ENCODE results near the gene HTRA3.

HTRA3 gene

DNA sequence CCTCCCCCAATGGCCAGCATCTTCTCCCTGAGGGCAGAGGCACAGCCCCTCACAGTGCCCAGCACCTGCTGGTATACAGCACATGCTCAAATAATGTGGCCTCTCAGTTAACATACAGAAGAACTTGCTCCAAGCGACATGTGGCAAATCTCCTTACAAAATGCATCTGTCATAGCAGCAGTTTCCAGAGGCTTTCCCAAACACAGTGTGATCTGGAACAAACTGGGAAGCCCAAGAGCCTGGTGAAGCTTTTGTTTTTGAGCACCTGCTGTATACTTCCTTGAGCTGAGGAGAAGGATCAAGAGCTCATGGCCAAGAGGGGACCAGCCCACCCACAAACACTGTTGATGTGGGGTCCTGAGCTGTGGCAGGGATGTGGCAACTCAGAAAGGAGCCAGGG lies 34.8 kb upstream of the HTRA3 start:
- DNase-seq (ENCODE audit: low spot score) = no peak

DNA sequence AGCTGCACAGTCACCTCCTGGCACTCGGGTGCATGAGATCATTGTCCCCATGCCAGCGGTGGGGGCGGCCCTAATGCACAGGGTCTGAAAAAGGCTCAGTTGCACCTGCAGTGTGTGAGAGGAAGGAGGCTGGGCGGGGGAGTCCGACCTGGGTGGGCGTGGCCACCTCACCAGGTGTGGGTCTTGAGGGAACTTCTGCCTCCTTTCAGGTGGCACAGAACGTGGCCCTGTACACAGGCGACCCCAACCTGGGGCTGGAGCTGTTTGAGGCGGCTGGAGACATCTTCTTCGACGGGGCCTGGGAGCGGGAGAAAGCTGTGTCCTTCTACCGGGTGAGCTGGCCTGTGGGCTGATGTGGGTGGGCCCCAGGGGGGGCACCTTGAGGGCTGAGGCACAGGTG lies 34.3 kb upstream of the HTRA3 start:
- DNase-seq (ENCODE audit: low spot score) = no peak

DNA sequence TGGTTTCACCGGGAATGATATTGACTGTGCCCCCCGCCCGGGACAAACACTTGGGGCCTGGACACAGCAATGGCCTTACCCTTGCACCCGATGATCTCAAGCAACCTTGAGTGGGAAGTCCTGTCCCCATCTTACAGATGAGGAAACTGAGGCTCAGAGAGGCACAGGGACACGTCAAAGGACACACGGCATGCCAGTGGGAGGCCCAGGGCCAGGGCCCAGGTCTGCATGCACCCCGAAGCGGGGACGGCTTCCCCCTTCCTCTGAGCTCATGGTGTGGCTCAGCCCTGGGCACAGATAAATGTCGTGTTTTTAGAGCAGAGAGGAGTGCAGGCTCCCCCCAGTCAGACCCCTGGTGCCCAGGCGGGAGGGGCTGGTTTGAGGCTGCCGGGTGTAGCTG lies 33.9 kb upstream of the HTRA3 start:
- DNase-seq (ENCODE audit: low spot score) = no peak

DNA sequence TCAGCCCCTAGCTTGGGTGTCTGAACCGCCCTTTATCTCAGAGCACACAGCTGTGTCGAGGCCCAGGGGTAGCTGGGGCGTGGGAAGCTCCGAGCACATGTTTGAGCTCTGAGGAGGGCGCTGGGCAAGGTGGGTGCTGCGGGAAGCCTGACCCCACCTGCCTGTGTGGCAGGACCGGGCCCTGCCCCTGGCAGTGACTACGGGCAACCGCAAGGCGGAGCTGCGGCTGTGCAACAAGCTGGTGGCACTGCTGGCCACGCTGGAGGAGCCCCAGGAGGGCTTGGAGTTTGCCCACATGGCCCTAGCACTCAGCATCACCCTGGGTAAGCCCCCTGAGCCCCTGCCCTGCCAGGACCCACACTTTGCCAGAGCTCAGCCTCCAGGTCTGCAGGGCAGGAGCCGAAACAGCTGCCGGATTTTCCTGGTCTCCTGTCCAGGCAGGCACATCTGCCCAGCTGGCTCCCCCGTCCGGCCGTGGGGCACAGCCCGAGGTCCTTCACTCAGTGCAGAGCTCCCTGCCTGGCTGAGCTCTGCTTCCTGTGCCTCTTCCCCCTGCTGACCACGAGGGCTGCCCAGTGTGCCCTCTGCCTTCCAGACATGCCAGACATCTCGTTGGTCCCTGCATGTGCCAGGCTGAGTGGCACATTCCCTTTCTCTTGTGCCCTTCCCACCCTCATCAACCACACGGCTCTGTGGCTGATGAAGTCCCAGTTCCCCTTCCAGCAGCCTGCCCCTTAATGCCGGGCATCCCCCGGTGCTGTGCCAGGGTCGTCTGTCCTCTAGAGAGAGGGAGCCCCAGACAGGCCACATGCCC lies 33.2 kb upstream of the HTRA3 start:
- DNase-seq (ENCODE audit: low spot score) = no peak

DNA sequence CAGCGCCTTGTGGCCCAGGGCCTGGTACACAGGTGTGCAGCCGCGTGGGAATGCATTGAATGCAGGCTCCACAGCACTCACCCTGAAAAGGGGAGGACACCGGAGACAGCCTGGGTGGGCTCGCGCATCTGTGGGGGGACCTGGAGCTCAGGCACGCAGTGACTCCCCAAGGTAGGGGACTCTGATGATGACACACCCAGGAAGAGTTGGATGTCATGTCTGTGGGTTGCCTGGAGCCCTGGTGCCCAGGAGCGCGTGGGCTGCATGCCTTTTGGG lies 32.7 kb upstream of the HTRA3 start:
- no peak for DNase-seq (ENCODE audit: low spot score)

DNA sequence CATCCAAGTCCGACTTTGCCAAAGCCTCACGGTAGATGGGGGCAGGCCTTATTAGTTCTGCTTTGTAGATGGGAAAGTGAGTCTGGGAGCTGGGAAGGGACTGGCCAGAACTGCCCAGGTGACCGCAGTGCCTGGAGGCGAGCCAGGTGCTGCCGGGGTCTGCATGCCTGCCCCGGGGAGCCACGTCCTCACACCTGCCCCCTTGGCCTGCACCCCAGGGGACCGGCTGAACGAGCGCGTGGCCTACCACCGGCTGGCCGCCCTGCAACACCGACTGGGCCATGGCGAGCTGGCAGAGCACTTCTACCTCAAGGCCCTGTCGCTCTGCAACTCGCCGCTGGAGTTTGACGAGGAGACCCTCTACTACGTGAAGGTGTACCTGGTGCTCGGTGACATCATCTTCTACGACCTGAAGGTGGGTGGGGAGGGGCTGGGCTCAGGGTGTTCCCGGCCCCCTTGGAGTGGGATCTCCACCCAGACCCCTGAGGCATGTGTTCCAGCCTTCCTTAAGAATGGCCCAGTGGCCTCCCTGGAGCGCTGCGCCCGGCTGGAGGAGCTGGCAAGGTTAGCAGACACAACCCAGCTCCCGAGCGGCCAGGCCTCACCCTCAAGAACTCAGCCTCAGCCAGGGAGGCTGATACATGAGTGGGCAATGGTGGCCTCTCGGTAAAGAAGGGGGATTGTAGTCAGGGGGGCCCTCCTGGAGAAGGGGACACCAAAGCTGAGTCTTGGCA lies 32.1 kb upstream of the HTRA3 start:
- no peak for DNase-seq (ENCODE audit: low spot score)

DNA sequence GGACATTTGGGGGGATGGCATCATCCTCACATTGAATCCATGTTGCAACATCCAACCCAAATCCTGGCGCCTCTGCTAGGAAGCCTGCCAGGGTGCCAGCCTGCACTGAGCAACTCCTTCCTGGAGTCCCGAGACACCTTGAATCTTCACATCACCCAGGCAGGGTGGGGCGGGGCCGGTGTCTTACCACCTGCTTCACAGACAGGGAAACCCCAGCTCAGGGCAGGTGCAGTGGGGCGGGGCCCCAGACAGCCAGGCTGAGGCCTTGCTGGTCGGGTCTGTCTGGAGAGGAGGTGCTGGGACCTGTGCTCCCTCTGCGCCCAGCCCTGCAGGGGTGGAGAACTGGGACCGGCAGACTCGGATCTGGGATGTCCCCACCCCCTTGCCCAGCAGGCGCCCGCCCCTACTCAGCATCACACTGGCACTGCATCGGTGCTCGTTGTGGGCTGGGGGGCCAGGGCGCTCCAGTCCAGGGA lies 31.5 kb upstream of the HTRA3 start:
- DNase-seq (ENCODE audit: low spot score) = no peak

DNA sequence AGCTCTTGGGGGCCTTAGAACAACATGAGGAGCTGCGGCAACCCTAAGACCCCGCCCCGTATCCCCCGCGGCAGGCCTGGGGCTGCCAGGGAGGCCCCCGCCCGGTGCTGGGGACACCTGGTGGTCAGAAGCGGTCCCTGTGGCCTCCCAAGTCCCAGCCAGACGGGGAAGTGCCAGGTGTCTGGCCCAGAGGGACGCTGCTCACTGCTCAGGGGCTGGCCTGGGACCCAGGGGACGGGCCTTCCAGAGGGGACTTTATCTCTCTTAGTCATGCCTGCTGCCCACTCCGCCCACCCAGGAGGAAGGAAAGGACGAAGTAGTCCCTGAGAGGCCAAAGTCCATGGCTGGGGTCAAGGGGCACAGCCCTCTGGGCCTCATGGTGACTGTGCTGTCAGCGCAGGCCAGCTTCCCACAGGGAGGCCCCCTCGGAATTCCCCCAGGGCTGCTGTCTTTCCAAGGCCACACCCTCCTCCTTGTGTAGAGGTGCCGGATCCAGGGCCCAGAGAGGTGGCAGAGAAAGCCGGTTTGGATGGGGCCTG lies 31.0 kb upstream of the HTRA3 start:
- no peak for DNase-seq (ENCODE audit: low spot score)

DNA sequence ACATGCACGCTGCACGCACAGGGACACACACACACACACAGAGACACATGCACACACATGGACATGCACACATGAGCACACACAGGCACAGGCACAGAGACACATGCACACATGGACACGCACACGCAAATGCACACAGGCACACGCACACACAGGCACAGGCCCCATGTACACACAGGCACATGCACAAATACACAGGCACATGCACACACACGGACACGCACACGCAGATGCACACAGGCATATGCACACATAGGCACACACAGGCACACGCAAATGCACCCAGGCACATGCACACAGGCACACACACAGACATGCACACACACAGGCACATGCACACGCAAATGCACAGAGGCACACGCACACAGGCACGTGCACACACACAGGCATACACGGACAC lies 30.3 kb upstream of the HTRA3 start:
- DNase-seq (ENCODE audit: low spot score) = no peak

DNA sequence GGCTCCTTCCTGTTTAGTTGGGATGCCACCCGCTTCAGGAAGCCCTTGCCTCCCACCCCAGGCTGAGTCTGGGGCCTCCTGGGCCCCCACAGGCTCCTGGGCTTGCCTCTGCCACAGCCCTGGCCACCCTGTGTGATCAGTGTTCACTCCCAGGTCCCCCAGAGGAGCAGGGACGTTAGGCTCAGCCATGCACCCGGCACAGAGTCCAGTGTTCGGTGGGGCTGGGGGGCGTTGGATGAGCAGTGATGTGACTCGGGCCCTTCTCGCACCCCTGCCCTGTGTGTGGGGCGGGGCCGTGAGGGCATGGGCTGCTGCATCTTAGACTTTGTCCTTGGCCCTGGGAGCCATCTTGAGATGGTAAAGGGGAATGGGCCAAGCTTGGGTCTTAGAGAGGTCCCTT lies 29.9 kb upstream of the HTRA3 start:
- DNase-seq (ENCODE audit: low spot score) = no peak

DNA sequence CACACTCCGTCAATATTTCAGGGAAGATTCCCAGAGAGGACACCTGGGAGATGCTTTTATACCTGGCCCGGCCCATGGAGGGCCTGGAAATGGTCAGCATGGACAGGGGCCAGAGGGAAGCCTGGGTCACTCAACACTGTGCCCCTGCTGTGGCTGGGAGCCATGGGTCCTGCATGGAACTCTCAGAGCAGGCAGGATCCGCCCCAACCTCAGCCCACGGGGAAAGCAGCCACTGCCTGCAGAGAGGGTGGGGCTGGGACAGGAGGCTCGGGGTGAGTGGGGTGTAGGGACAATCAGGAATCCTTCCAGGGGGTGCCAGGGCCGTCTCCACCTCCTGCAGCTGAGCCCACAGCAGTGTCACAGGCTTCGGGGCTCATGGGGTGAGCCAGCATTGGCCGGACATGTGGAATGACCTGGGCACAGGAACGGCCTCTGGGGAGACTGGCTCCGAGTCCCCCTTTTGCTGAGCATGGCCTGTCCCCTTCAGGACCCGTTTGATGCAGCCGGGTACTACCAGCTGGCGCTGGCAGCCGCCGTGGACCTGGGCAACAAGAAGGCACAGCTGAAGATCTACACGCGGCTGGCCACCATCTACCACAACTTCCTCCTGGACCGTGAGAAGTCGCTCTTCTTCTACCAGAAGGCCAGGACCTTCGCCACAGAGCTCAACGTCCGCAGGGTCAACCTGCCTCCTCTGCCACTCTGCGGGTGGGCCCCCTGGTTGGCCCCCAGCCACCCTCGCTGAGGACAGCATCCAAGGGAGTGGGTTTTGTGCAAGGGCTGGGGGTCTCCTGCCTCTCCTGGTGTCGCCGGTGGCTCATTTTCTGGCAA lies 29.1 kb upstream of the HTRA3 start:
- no peak for DNase-seq (ENCODE audit: low spot score)

DNA sequence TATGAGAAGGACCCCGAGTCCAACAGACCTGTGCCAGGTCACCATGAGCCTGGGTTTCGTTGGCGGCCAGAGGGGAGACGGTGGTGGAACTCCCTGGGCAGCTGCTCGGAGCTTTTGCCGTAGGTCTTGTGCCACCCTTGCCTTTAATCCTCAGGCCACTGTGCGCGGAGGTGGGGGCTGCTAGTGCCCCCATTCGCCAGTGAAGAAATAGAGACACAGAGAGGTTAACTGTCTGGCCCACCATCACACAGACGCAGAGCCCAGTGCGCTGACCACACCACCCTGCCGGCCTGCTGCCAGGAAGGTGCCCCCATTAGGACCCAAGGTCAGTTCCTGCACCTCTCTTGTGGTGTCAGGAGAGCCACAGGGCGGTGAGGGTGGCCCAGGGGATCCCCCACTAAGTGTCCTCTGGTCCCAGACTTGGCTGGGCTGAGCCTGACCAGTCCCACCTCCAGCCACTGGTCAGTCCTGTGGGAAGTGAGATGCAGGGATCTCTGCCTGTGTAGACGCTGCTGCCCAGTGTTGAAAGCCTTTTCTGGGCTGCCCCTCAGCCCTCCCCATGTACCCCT lies 28.3 kb upstream of the HTRA3 start:
- DNase-seq (ENCODE audit: low spot score) = no peak

DNA sequence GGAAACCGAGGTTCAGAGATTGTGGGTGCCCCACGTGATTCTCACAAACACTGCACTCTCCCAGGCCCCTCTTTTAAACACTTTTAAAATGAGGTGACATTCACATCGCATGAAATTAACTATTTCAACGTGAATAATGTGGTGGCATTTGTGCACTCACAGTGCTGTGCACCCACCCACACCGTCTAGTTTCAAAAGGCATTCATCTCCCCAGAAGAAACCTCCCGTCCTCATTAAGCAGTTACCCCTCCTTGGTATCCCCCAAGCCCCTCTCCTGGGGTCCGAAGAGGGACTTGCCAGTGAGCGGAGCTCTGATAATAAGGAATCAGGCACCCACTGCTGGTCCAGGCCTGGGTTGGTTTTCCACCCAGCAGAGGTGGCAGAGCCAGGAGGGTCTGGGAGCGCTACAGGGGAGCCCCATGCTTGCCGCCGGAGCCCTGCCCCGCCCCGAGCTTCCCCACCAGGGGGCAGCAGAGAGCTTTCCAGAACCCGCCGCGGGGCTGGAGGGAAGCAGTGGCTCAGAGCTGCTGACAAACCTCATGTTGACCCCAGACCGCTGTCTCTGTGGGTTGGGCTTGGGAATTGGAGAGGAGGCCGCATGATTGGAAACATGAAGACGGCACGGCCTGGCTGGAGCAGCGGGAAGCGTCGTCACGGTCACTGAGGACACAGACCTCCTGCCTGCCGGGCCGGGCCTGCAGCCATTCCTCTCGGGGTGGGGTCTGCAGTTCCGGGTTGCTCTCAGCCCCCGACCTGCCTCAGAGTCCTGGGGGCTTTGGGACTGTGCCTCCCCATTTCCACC lies 27.5 kb upstream of the HTRA3 start:
- peak; percentile 41 for DNase-seq (ENCODE audit: low spot score)

DNA sequence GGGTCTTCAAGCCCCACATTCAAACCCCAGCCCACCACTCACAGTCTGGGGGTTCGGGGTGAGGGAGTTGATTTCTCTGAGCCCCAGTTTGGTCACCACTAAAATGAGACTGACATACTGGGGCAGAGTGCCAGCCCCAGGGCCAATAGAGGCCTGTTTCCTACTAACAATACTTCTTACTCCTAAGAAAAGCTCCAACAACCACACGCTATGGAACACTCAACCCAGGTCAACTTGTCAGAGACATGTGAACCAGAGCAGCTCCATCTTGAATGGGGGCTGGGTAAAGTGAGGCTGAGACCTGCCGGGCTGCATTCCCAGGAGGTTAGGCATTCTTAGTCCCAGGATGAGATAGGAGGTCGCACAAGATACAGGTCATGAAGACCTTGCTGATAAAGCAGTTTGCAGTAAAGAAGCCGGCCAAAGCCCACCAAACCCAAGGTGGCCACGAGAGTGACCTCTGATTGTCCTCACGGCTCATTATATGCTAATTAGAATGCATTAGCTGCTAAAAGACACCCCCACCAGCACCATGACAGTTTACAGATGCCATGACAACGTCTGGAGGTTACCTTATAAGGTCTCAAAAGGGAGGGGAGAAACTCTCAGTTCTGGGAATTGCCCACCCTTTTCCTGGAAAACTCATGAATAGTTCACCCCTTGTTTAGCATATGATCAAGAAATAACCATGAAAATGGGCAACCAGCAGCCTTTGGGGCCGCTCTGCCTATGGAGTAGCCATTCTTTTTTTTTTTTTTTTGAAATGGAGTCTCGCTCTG lies 26.6 kb upstream of the HTRA3 start:
- no peak for DNase-seq (ENCODE audit: low spot score)

DNA sequence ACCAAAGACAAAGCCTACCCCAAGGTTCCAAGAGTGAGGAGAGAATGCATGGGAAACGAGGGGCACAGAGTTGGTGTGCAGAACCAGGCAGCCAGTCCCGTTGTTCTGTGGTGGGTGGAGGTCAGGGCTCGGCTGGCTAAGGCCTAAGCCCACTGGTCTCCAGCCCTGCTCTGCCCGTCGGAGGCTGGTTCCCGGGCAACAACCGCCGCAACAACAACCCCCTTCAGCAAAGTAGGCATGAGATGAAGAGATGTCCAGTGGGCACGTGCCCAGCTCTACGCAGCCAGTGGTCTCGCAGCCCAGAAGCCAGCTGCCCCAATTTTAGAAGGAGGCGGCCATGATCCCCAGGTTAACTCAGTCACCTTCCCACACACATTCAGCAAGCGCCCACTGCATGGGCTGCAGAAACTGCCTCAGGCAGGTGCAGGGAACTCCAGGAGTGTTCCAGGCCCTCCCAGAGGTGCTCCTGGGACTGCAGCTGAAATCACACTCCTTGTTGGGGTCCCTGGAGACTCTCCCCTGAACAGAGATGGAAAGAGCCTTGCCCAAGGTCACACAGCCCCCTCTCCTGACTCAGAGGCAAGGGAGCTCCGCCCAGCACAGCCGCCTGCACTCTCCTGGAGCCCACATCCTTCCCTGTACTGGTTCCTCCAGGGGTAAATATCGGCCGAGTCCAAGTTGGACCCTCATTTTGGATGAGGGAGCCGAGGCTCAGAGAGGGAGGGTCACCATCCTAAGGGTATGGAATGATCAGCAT lies 25.4 kb upstream of the HTRA3 start:
- no peak for DNase-seq (ENCODE audit: low spot score)

DNA sequence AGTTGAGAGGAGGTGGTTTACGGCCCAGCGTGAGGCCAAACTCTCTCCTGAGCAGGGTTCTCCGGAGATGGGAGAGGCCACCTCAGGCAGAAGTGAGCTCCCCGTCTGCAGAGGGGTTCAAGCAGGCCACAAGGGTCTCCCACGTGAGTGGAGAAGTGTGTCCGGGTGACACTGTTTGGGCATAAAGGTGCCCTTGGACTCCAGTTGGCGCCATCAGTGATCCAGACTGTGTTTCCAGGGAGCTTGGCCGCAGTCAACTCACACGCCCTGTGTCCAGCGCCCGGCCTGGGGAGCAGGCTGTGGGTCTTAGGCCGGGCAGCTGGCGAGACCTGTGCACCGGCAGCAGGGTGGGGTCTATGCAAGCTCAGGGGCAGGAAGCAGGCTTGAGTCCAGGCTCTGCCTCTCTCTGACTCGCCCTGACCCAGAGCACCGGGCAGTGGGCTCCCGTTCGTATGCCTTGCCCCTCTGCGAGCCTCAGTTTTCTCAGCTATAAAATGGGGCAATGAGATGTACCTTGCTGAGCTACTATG lies 24.6 kb upstream of the HTRA3 start:
- no peak for DNase-seq (ENCODE audit: low spot score)

DNA sequence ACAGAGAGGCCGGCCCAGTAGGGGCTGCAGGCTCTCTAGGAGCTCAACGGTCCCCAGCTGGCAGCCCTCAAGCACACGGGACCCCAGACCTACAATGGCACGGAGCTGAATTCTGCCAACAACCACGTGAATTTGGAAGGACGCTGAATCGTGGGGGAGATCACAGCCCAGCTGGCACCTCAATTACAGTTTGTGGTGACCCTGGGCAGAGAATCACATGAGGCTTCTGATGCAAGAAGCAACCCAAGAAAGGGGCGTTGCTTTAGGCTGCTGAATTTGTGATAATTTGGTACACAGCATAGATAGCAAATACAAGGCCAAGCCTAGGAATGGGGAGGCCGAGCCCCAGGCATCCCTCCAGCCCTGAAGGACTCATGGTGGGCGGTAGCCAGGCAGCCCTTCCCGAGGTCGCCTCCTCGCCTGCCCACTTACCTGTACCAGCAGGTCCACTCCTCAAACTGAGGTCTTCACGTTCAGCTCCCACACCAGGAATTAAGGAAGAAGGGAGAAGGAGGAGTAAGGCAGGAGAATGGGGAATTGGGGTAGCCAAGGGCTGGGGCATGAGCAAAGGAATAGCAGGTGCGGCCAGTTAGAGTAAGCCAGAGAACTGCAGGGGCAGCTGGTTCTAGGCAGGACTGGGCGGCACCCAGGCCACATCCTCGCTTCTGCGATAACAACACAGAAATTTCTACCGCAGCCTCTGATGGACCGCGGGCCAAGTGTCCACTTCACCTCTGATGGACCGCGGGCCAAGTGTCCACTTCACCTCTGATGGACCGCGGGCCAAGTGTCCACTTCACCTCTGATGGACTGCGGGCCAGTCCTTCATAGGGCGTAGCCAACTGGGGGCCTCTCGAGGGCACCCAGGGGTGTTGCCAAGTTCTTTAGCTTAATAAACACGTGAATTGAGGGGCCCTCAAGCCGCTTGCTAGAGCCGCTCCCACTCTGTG lies 23.4 kb upstream of the HTRA3 start:
- no peak for DNase-seq (ENCODE audit: low spot score)
